ENCODE data around the gene ABCC1. TPM values are rescaled to one million over a fixed set of nuclear protein-coding genes. Genes with fewer than 3 reads are reported as not detected.

Gene ABCC1
- total and polyA plus RNA-seq, 3 experiments from 2014 or later: 9.9 to 64.8 (median 64.6) TPM

DNA sequence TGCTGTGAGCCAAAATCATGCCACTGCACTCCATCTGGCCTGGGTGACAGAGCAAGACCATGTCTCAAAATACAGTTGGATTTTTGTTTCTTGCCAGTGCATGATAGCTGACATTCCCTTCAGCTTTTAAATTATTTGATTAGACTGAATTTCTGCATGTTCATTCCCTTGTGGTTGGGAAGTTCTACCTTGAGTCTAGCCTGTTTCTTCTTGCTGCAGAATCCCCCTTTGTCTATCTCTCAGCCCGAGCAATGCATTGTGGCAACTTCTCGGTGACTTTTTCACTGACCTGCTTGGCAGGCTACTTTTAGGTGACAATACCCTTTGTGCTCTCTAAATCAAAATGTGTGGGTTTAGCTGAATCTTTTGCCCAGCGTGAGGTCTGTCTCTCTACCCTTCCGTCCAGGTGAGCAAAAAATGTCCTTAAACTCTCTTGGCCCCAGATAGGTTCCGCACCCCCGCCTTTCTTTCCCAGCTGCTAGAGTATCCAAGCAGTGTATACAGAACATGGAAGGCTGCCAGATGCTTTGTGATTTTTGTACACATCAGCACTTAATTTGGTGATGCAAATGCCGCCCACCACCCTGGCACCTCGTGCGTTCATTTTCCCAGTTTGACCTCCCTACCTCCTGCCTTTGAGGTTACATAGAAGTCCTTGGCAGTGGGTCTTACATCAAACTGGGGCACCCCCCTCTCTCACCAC lies 143.7 kb downstream of the ABCC1 start:
- CTCF ChIA-PET: no interaction called here

DNA sequence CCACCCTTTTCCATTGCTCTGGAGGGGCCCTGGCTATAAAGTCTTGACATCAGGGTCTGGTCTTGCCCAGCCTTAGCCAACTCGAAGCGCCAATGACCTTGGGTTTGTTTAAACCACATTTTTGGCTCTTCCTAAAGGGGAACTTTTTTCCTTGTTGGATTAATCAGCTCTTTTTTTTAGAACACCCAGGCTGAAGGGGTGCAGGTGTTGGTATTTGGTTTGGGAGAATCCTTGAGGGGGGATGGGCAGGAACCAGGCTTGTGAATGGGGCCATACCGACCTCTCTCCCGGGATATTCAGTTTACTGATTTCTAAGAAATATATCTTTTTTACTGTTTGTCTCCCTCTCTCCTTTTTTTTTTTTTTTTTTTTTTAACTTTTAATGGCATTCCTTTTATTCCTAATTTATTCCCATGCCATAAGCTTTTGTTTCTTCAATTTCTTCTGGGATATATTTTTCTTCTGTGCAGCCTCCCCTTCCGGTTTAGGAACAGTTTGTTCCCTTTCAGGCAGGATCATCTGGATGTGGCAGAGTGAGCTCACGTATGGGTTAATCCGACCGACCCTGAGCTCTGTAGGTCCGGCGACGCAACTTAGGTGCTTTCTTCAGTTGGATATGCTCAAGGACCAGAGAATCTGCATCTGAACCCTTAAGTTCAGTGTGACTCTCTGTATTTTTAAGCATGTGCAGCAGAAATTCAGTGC lies 144.4 kb downstream of the ABCC1 start:
- CTCF ChIA-PET: no interaction called here
- H3K9me3 Mint-ChIP-seq: no peaks in the 10 kb centered on the region
- peaks cover 0 to 2% (median 0%) of the 10 kb centered on the region in 3 donors for H3K4me1 Mint-ChIP-seq
- DNase-seq: no peak
- H3K27ac ChIP-seq (ENCODE audit: low read depth, low read length): no peak overlapping the region
- no peaks in the 10 kb centered on the region for H3K27me3 ChIP-seq (ENCODE audit: insufficient read depth, low read length, poor library complexity, severe bottlenecking)
- peaks cover 17% of the 10 kb centered on the region for H3K36me3 ChIP-seq (ENCODE audit: insufficient read depth, low read length)
- H3K27ac Mint-ChIP-seq: no peak overlapping the region
- POLR2A ChIA-PET: interaction anchor here (0.7 kb wide), 1 partner anchor 27 kb away, joined by 6 read pairs; no protein-coding TSS in a partner anchor
- H3K36me3 Mint-ChIP-seq: peaks cover 3 to 85% (median 22%) of the 10 kb centered on the region in 3 donors
- H3K4me1 ChIP-seq (ENCODE audit: insufficient read depth, low read length): no peaks in the 10 kb centered on the region
- no peaks in the 10 kb centered on the region for H3K9me3 ChIP-seq (ENCODE audit: low read length)
- no peak overlapping the region for H3K4me3 Mint-ChIP-seq
- no peaks in the 10 kb centered on the region for H3K27me3 Mint-ChIP-seq
- H3K4me3 ChIP-seq (ENCODE audit: low read length): no peak overlapping the region

More for the DNA sequence above, 143.7 kb downstream of the ABCC1 start:
- POLR2A ChIA-PET: no interaction called here
- DNase-seq: no peak
- Mint-ChIP-seq H3K27ac (no peak overlapping the region), H3K4me1 (peaks cover 0 to 2% (median 0%) of the 10 kb centered on the region in 3 donors), H3K36me3 (peaks cover 3 to 85% (median 22%) of the 10 kb centered on the region in 3 donors), H3K9me3 (no peaks in the 10 kb centered on the region), H3K27me3 (no peaks in the 10 kb centered on the region), H3K4me3 (no peak overlapping the region)
- no peak overlapping the region for H3K27ac ChIP-seq (ENCODE audit: low read depth, low read length)
- no peaks in the 10 kb centered on the region for H3K27me3 ChIP-seq (ENCODE audit: insufficient read depth, low read length, poor library complexity, severe bottlenecking)
- no peaks in the 10 kb centered on the region for H3K9me3 ChIP-seq (ENCODE audit: low read length)
- no peaks in the 10 kb centered on the region for H3K4me1 ChIP-seq (ENCODE audit: insufficient read depth, low read length)
- peaks cover 18% of the 10 kb centered on the region for H3K36me3 ChIP-seq (ENCODE audit: insufficient read depth, low read length)
- no peak overlapping the region for H3K4me3 ChIP-seq (ENCODE audit: low read length)

GRCh38 chr16:16095646-16096045 lies 146.2 kb downstream of the ABCC1 start:
- Histone ChIP-seq H3K9me3 (ENCODE audit: low read length) (no peaks in the 10 kb centered on the region), H3K4me1 (ENCODE audit: insufficient read depth, low read length) (no peaks in the 10 kb centered on the region), H3K27ac (ENCODE audit: low read depth, low read length) (no peak overlapping the region), H3K27me3 (ENCODE audit: insufficient read depth, low read length, poor library complexity, severe bottlenecking) (no peaks in the 10 kb centered on the region), H3K36me3 (ENCODE audit: insufficient read depth, low read length) (peaks cover 21% of the 10 kb centered on the region), H3K4me3 (ENCODE audit: low read length) (no peak overlapping the region)
- H3K9me3 Mint-ChIP-seq: no peaks in the 10 kb centered on the region
- H3K4me3 Mint-ChIP-seq: no peak overlapping the region
- POLR2A ChIA-PET: no interaction called here
- no peak for DNase-seq
- no peaks in the 10 kb centered on the region for H3K27me3 Mint-ChIP-seq
- H3K36me3 Mint-ChIP-seq: peaks cover 3 to 86% (median 20%) of the 10 kb centered on the region in 3 donors
- peak overlapping the region in 1 of 8 donors; percentile 64 for H3K27ac Mint-ChIP-seq
- CTCF ChIA-PET: no interaction called here
- peaks cover 0 to 2% (median 0%) of the 10 kb centered on the region in 3 donors for H3K4me1 Mint-ChIP-seq

DNA sequence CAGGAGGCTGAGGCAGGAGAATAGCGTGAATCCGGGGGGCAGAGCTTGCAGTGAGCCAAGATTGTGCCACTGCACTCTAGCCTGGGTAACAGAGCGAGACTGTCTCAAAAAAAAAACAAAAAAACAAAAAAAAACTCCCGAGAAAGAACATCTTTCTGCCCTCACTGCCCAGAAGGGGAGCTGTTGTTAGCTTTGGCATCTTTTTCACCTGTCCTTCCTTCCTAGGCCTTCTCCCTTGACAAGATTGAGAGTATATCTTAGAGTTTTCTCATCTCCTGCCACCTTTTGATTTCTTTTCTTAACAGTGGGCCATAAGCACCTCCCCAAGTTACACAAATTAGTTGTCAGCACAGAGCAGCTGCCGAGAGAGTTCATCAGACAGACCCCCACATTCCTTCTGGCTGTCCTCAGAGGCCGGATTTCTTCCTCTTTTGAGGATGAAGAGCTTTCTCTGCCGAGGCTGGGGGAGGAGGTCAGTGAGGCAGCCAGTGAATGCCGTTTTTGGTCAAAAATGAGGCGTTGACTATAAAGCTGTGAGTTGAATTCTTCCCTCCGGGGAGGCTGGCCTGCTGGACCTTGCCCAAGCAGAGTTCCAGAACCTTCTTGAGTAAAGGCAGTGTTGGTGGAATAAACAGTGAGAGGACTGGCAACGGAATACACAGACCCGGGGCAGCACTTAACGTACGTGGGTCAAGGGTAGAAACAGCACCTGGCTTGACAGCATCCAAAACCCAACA lies 146.9 kb downstream of the ABCC1 start:
- Mint-ChIP-seq H3K9me3 (no peaks in the 10 kb centered on the region), H3K36me3 (peaks cover 0 to 82% (median 15%) of the 10 kb centered on the region in 3 donors), H3K4me3 (no peak overlapping the region), H3K4me1 (peaks cover 0 to 2% (median 0%) of the 10 kb centered on the region in 3 donors), H3K27me3 (no peaks in the 10 kb centered on the region), H3K27ac (peak overlapping the region in 4 of 8 donors; percentile 41 to 90 (median 68))
- DNase-seq: no peak
- CTCF ChIA-PET: no interaction called here
- Histone ChIP-seq H3K27me3 (ENCODE audit: insufficient read depth, low read length, poor library complexity, severe bottlenecking) (no peaks in the 10 kb centered on the region), H3K9me3 (ENCODE audit: low read length) (no peaks in the 10 kb centered on the region), H3K4me1 (ENCODE audit: insufficient read depth, low read length) (no peaks in the 10 kb centered on the region), H3K36me3 (ENCODE audit: insufficient read depth, low read length) (peaks cover 15% of the 10 kb centered on the region), H3K4me3 (ENCODE audit: low read length) (no peak overlapping the region), H3K27ac (ENCODE audit: low read depth, low read length) (no peak overlapping the region)
- POLR2A ChIA-PET: no interaction called here

DNA sequence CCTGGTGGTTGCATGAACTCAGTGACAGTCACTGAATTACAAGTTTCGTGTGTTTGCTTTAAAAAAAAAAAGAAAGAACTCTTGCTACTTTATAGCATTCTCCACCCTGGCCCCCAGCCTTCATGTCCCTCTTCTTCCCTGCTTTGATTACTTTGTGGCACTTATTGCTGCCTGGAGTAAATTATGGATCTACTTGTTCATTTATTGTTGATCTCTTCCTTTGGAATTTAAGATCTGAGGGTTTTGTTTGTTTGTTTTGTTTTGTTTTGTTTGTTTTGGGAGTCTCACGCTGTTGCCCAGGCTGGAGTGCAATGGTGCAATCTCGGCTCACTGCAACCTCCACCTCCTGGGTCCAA lies 147.4 kb downstream of the ABCC1 start:
- ChIA-PET CTCF (no interaction called here), POLR2A (no interaction called here)
- Histone ChIP-seq H3K27ac (ENCODE audit: low read depth, low read length) (no peak overlapping the region), H3K36me3 (ENCODE audit: insufficient read depth, low read length) (peaks cover 15% of the 10 kb centered on the region), H3K9me3 (ENCODE audit: low read length) (no peaks in the 10 kb centered on the region), H3K4me1 (ENCODE audit: insufficient read depth, low read length) (no peaks in the 10 kb centered on the region), H3K4me3 (ENCODE audit: low read length) (no peak overlapping the region), H3K27me3 (ENCODE audit: insufficient read depth, low read length, poor library complexity, severe bottlenecking) (no peaks in the 10 kb centered on the region)
- Mint-ChIP-seq H3K27me3 (no peaks in the 10 kb centered on the region), H3K4me1 (peaks cover 0 to 2% (median 1%) of the 10 kb centered on the region in 3 donors), H3K27ac (peak overlapping the region in 1 of 8 donors; percentile 80), H3K4me3 (no peak overlapping the region), H3K9me3 (no peaks in the 10 kb centered on the region), H3K36me3 (peaks cover 0 to 82% (median 18%) of the 10 kb centered on the region in 3 donors)
- no peak for DNase-seq

- no peak overlapping the region for H3K4me3 ChIP-seq (ENCODE audit: low read length)
- H3K27ac ChIP-seq (ENCODE audit: low read depth, low read length): no peak overlapping the region
- Mint-ChIP-seq H3K36me3 (peaks cover 10 to 83% (median 10%) of the 10 kb centered on the region in 3 donors), H3K4me1 (peaks cover 0 to 1% (median 0%) of the 10 kb centered on the region in 3 donors), H3K27me3 (peaks cover 0 to 2% of the 10 kb centered on the region in 2 donors), H3K27ac (peak overlapping the region in 1 of 8 donors; percentile 50), H3K9me3 (no peaks in the 10 kb centered on the region), H3K4me3 (no peak overlapping the region)
- ChIA-PET POLR2A (no interaction called here), CTCF (no interaction called here)
- H3K4me1 ChIP-seq (ENCODE audit: insufficient read depth, low read length): no peaks in the 10 kb centered on the region
- DNase-seq: no peak
- H3K27me3 ChIP-seq (ENCODE audit: insufficient read depth, low read length, poor library complexity, severe bottlenecking): no peaks in the 10 kb centered on the region
- no peaks in the 10 kb centered on the region for H3K9me3 ChIP-seq (ENCODE audit: low read length)
- peaks cover 24% of the 10 kb centered on the region for H3K36me3 ChIP-seq (ENCODE audit: insufficient read depth, low read length)
These were observed 149.9 kb downstream of the ABCC1 start for GRCh38 chr16:16099320-16099719.

- no peak overlapping the region for H3K4me3 Mint-ChIP-seq
- Histone ChIP-seq H3K4me1 (ENCODE audit: insufficient read depth, low read length) (no peaks in the 10 kb centered on the region), H3K27me3 (ENCODE audit: insufficient read depth, low read length, poor library complexity, severe bottlenecking) (no peaks in the 10 kb centered on the region), H3K36me3 (ENCODE audit: insufficient read depth, low read length) (peaks cover 24% of the 10 kb centered on the region), H3K4me3 (ENCODE audit: low read length) (no peak overlapping the region), H3K27ac (ENCODE audit: low read depth, low read length) (no peak overlapping the region), H3K9me3 (ENCODE audit: low read length) (no peaks in the 10 kb centered on the region)
- H3K27ac Mint-ChIP-seq: no peak overlapping the region
- ChIA-PET CTCF (no interaction called here), POLR2A (no interaction called here)
- no peak for DNase-seq
- H3K36me3 Mint-ChIP-seq: peaks cover 10 to 83% (median 10%) of the 10 kb centered on the region in 3 donors
- peaks cover 0 to 1% (median 0%) of the 10 kb centered on the region in 3 donors for H3K4me1 Mint-ChIP-seq
- peaks cover 0 to 2% of the 10 kb centered on the region in 2 donors for H3K27me3 Mint-ChIP-seq
- H3K9me3 Mint-ChIP-seq: no peaks in the 10 kb centered on the region
These were observed 151.2 kb downstream of the ABCC1 start for GRCh38 chr16:16100631-16101030.

DNA sequence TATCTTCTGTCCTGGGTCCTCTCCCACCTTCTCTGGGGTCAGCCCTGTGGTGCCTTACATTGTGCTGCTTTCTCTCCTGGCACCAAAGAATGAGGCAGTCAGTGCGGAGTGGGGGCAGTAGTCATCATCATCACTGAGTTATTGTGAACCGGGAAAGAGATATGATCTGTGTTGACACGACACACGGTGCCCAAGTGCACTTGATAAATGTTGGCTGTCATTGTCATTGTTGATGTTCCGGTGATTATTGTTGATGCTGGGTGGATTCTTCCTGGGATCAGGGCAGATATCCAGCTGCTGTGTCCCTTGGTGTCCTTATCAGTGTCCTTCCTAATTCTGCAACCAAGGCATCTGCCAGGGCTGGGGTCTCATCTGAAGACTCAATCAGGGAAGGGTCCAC lies 152.2 kb downstream of the ABCC1 start:
- Histone ChIP-seq H3K36me3 (ENCODE audit: insufficient read depth, low read length) (peaks cover 27% of the 10 kb centered on the region), H3K4me3 (ENCODE audit: low read length) (no peak overlapping the region), H3K27ac (ENCODE audit: low read depth, low read length) (no peak overlapping the region), H3K27me3 (ENCODE audit: insufficient read depth, low read length, poor library complexity, severe bottlenecking) (no peaks in the 10 kb centered on the region), H3K9me3 (ENCODE audit: low read length) (no peaks in the 10 kb centered on the region), H3K4me1 (ENCODE audit: insufficient read depth, low read length) (no peaks in the 10 kb centered on the region)
- no peak for DNase-seq
- Mint-ChIP-seq H3K27me3 (peaks cover 0 to 2% of the 10 kb centered on the region in 2 donors), H3K4me1 (peaks cover 0 to 1% (median 0%) of the 10 kb centered on the region in 3 donors), H3K36me3 (peaks cover 9 to 82% (median 10%) of the 10 kb centered on the region in 3 donors), H3K4me3 (no peak overlapping the region), H3K9me3 (no peaks in the 10 kb centered on the region), H3K27ac (peak overlapping the region in 4 of 8 donors; percentile 31 to 70 (median 66))
- ChIA-PET POLR2A (no interaction called here), CTCF (no interaction called here)

Data from CD8-positive, alpha-beta memory T cell (primary cell).